HEK293T (cell line): ENCODE measurements around the gene UBAC1.
"Not testable (repeated sequence)": the region's sequence is repeated elsewhere in the genome, so short reads cannot be mapped to it uniquely, and the experiment has no call there.

Source experiments
- ARNT ChIP-seq: fragments of 450-650 bp; IDR thresholded peaks from 2 replicates; pipeline ENCODE4 v1.6.1; 2017; ENCODE audit warnings: mild to moderate bottlenecking
- BHLHE40 ChIP-seq: fragments of 450-650 bp; IDR thresholded peaks from 2 replicates; pipeline ENCODE4 v1.6.1; 2016; ENCODE audit warnings: mild to moderate bottlenecking, moderate library complexity, borderline replicate concordance
- CTBP1 ChIP-seq: fragments of 450-650 bp; IDR thresholded peaks from 2 replicates; pipeline ENCODE4 v1.6.1; 2016; ENCODE audit warnings: borderline replicate concordance
- FOXA1 ChIP-seq: fragments of 450-650 bp; IDR thresholded peaks from 2 replicates; pipeline ENCODE4 v1.6.1; 2016; ENCODE audit warnings: mild to moderate bottlenecking
- FOXM1 ChIP-seq: fragments of 450-650 bp; IDR thresholded peaks from 2 replicates; pipeline ENCODE4 v1.6.1; 2017; ENCODE audit warnings: mild to moderate bottlenecking, borderline replicate concordance
- HDGF ChIP-seq: fragments of 450-650 bp; IDR thresholded peaks from 2 replicates; pipeline ENCODE4 v1.6.1; 2017; ENCODE audit warnings: antibody characterized with exemption, borderline replicate concordance
- L3MBTL2 ChIP-seq: fragments of 450-650 bp; conservative IDR thresholded peaks from 2 replicates; pipeline ENCODE4 v1.6.1; 2016; ENCODE audit warnings: mild to moderate bottlenecking
- NFRKB ChIP-seq: fragments of 450-650 bp; IDR thresholded peaks from 2 replicates; pipeline ENCODE4 v1.6.1; 2016; ENCODE audit warnings: mild to moderate bottlenecking, moderate library complexity
- SP1 ChIP-seq: fragments of 450-650 bp; IDR thresholded peaks from 2 replicates; pipeline ENCODE4 v1.6.1; 2017
- TARDBP ChIP-seq: fragments of 450-650 bp; IDR thresholded peaks from 2 replicates; pipeline ENCODE4 v1.6.1; 2016
- TF ChIP-seq, protein P1 (sequence below): fragments of 450-650 bp; IDR thresholded peaks from 2 replicates; pipeline ENCODE4 v1.6.1; 2016

DNA sequence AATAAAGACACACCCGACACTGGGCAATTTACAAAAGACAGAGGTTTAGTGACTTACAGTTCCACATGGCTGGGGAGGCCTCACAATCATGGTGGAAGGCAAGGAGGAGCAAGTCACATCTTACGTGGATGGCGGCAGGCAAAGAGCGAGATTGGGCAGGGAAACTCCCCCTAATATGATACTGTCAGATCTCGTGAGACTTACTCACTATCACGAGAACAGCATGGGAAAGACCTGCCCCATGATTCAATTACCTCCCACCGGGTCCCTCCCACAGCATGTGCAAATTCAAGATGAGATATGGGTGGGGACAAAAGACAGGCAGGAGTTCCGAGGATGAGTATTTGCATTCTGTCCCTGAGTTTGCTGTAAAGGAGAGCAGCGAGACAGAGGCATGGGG, 49.9 kb downstream of the UBAC1 start:
- not testable (repeated sequence) for TF ChIP-seq FOXA1, TARDBP, L3MBTL2, NFRKB, FOXM1, HDGF, CTBP1, SP1, BHLHE40, ARNT
- TF ChIP-seq, protein P1, sequence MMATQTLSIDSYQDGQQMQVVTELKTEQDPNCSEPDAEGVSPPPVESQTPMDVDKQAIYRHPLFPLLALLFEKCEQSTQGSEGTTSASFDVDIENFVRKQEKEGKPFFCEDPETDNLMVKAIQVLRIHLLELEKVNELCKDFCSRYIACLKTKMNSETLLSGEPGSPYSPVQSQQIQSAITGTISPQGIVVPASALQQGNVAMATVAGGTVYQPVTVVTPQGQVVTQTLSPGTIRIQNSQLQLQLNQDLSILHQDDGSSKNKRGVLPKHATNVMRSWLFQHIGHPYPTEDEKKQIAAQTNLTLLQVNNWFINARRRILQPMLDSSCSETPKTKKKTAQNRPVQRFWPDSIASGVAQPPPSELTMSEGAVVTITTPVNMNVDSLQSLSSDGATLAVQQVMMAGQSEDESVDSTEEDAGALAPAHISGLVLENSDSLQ, result not testable (repeated sequence)
